H1 (cell line): Measurements from ENCODE around the gene UNC80. TPM values are rescaled to one million over a fixed set of nuclear protein-coding genes. Genes with fewer than 3 reads are reported as not detected.

Source experiments
- CTCF ChIA-PET: fragments of 300-600 bp; sonication (Branson Sonifier 250); formaldehyde crosslinking; loops from one replicate; lab custom pipeline; 2021; ENCODE audit not compliant: partially characterized antibody; lab: Charles Lee
- POLR2A ChIA-PET: fragments of 300-600 bp; sonication (Branson Sonifier 250); formaldehyde crosslinking; loops from one replicate; lab custom pipeline; 2021; ENCODE audit warnings: inconsistent platforms; ENCODE audit not compliant: partially characterized antibody; lab: Charles Lee
- DNase-seq, 2 experiments: peaks; one replicate each; pipeline versions ENCODE4 v3.0.0 to v3.0.0-alpha.2; 2010 to 2022; ENCODE audit warnings: low spot score in 2 of 2, low read depth in 1 of 2, mixed read lengths in 1 of 2
- FAIRE-seq: peaks from 2 replicates; lab custom pipeline; 2011; peaks lifted over from hg19 to GRCh38; lab: Jason Lieb, UNC
- H2AFZ ChIP-seq: 2 replicates; pipeline ENCODE4 v1.8.1; 2012; ENCODE audit warnings: low read length, inconsistent platforms
- H2AK5ac ChIP-seq: 2 replicates; pipeline ENCODE4 v1.6.1; 2013; ENCODE audit warnings: low read depth, low read length
- H2BK120ac ChIP-seq: replicated peaks from 2 replicates; pipeline ENCODE3; 2013; ENCODE audit warnings: low read depth, low read length, inconsistent platforms
- H2BK12ac ChIP-seq: 2 replicates; pipeline ENCODE4 v1.6.1; 2013; ENCODE audit warnings: low read depth, low read length
- H2BK15ac ChIP-seq: 2 replicates; pipeline ENCODE4 v1.6.1; 2013; ENCODE audit warnings: low read length
- H2BK20ac ChIP-seq: 2 replicates; pipeline ENCODE4 v1.6.1; 2013; ENCODE audit warnings: low read length
- H2BK5ac ChIP-seq: 2 replicates; pipeline ENCODE4 v1.6.1; 2013; ENCODE audit warnings: low read depth, low read length
- H3K14ac ChIP-seq: 2 replicates; pipeline ENCODE4 v1.6.1; 2013; ENCODE audit warnings: inconsistent platforms; ENCODE audit not compliant: insufficient read length
- H3K18ac ChIP-seq: 2 replicates; pipeline ENCODE4 v1.6.1; 2013; ENCODE audit warnings: low read length; ENCODE audit errors: extremely low read depth
- H3K23ac ChIP-seq: 2 replicates; pipeline ENCODE4 v1.6.1; 2013; ENCODE audit warnings: inconsistent platforms; ENCODE audit not compliant: insufficient read length
- H3K23me2 ChIP-seq: 2 replicates; pipeline ENCODE4 v1.6.1; 2013; ENCODE audit warnings: low read depth, low read length
- H3K27ac ChIP-seq: 2 replicates; pipeline ENCODE4 v1.6.1; 2011; ENCODE audit warnings: low read depth, low read length, inconsistent platforms
- H3K27me3 ChIP-seq, 4 experiments: replicated peaks in 1 of 4; 1 replicate in 1 of 4; 2 replicates in 3 of 4; pipeline versions ENCODE4 v1.6.1 to v1.8.1; 2011 to 2013; ENCODE audit warnings: low read length in 3 of 4, mild to moderate bottlenecking in 3 of 4, inconsistent platforms in 2 of 4, mixed read lengths in 2 of 4, moderate library complexity in 1 of 4; ENCODE audit not compliant: control insufficient read depth in 3 of 4, insufficient read depth in 3 of 4; ENCODE audit errors: extremely low read depth in 1 of 4
- H3K36me3 ChIP-seq, 4 experiments: 2 replicates each; pipeline versions ENCODE4 v1.6.1 to v1.8.1; 2011 to 2013; ENCODE audit warnings: mild to moderate bottlenecking in 4 of 4, low read length in 3 of 4, moderate library complexity in 2 of 4, control low read depth in 1 of 4, inconsistent platforms in 1 of 4; ENCODE audit not compliant: insufficient read depth in 4 of 4, control insufficient read depth in 2 of 4
- H3K4ac ChIP-seq: replicated peaks from 2 replicates; pipeline ENCODE3; 2013; ENCODE audit warnings: low read length, low read depth, mixed read lengths, inconsistent platforms; ENCODE audit not compliant: insufficient read length
- H3K4me1 ChIP-seq, 4 experiments: replicated peaks in 1 of 4; 1 replicate in 1 of 4; 2 replicates in 3 of 4; pipeline versions ENCODE4 v1.6.1 to v1.8.1; 2011 to 2013; ENCODE audit warnings: low read length in 3 of 4, inconsistent platforms in 2 of 4, mixed read lengths in 1 of 4; ENCODE audit not compliant: insufficient read depth in 4 of 4, control insufficient read depth in 3 of 4
- H3K4me2 ChIP-seq, 2 experiments: 2 replicates each; pipeline versions ENCODE4 v1.6.1 to v1.8.1; 2011 to 2013; ENCODE audit warnings: low read depth in 2 of 2, low read length in 2 of 2, control low read depth in 1 of 2, inconsistent platforms in 1 of 2, mild to moderate bottlenecking in 1 of 2; ENCODE audit not compliant: insufficient read depth in 1 of 2
- H3K4me3 ChIP-seq, 4 experiments: fragments of 200-600, 300-600 bp in 1 of 4; sonication (generic), shearing (Covaris generic), sonication (Bioruptor Twin) in 1 of 4; 2 replicates each; pipeline versions ENCODE4 v1.5.1 to v1.8.1; 2011 to 2016; ENCODE audit warnings: low read length in 4 of 4, low read depth in 3 of 4, control low read depth in 2 of 4, inconsistent platforms in 2 of 4, mild to moderate bottlenecking in 2 of 4, mixed read lengths in 1 of 4, moderate library complexity in 1 of 4; ENCODE audit not compliant: insufficient read depth in 2 of 4; ENCODE audit errors: extremely low read depth in 1 of 4
- H3K56ac ChIP-seq: replicated peaks from 2 replicates; pipeline ENCODE3; 2013; ENCODE audit warnings: low read depth, mild to moderate bottlenecking, mixed read lengths, low read length, inconsistent platforms; ENCODE audit not compliant: insufficient read length
- H3K79me1 ChIP-seq: 2 replicates; pipeline ENCODE4 v1.6.1; 2013; ENCODE audit warnings: low read depth, low read length, control low read depth
- H3K79me2 ChIP-seq, 2 experiments: 2 replicates each; pipeline versions ENCODE4 v1.6.1 to v1.8.1; 2012 to 2013; ENCODE audit warnings: low read length in 2 of 2, mild to moderate bottlenecking in 2 of 2, inconsistent platforms in 1 of 2; ENCODE audit not compliant: insufficient read depth in 2 of 2, control insufficient read depth in 1 of 2
- H3K9ac ChIP-seq, 4 experiments: replicated peaks in 1 of 4; 1 replicate in 1 of 4; 2 replicates in 3 of 4; pipeline versions ENCODE4 v1.6.1 to v1.8.1; 2011 to 2013; ENCODE audit warnings: low read depth in 3 of 4, low read length in 3 of 4, control low read depth in 2 of 4, mild to moderate bottlenecking in 2 of 4, moderate library complexity in 2 of 4, inconsistent platforms in 1 of 4; ENCODE audit errors: extremely low read depth in 1 of 4
- H3K9me3 ChIP-seq, 2 experiments: 2 replicates each; pipeline versions ENCODE4 v1.6.1 to v1.8.1; 2012 to 2013; ENCODE audit warnings: mild to moderate bottlenecking in 2 of 2, moderate library complexity in 2 of 2, control low read depth in 1 of 2, inconsistent platforms in 1 of 2, low read depth in 1 of 2, low read length in 1 of 2, mixed read lengths in 1 of 2; ENCODE audit not compliant: insufficient read depth in 2 of 2
- H4K20me1 ChIP-seq, 2 experiments: replicated peaks in 1 of 2; 2 replicates each; pipeline versions ENCODE3 to v1.8.1; 2011 to 2013; ENCODE audit warnings: inconsistent platforms in 2 of 2, low read length in 2 of 2, mild to moderate bottlenecking in 1 of 2; ENCODE audit not compliant: insufficient read depth in 2 of 2, control insufficient read depth in 1 of 2
- H4K5ac ChIP-seq: 2 replicates; pipeline ENCODE4 v1.6.1; 2013; ENCODE audit warnings: low read length, low read depth, mixed read lengths, inconsistent platforms; ENCODE audit not compliant: insufficient read length
- H4K8ac ChIP-seq: 2 replicates; pipeline ENCODE4 v1.8.0; 2013; ENCODE audit warnings: mild to moderate bottlenecking, moderate library complexity, low read length, inconsistent platforms; ENCODE audit not compliant: insufficient read depth; ENCODE audit errors: extremely low read depth
- H4K91ac ChIP-seq: replicated peaks from 2 replicates; pipeline ENCODE3; 2013; ENCODE audit warnings: low read length, mixed read lengths, inconsistent platforms; ENCODE audit not compliant: insufficient read length
- WGBS, 2 experiments: shearing (Covaris generic) in 1 of 2; methylation state at CpG; one replicate each; pipeline versions ENCODE4 v1.1.6 to v1.1.7; 2013 to 2015; ENCODE audit warnings: low lambda C conversion rate in 2 of 2, mixed read lengths in 2 of 2, inconsistent platforms in 1 of 2, low coverage in 1 of 2, missing lambda C conversion rate in 1 of 2; ENCODE audit not compliant: insufficient replicate concordance in 2 of 2, insufficient coverage in 1 of 2, insufficient read length in 1 of 2; ENCODE audit errors: extremely low coverage in 1 of 2, missing lambda C conversion rate in 1 of 2; 5-methylcytosine and 5-hydroxymethylcytosine counted together
- polyA plus RNA-seq, 7 experiments: library from polyadenylated mRNA; depleted of rRNA in 3 of 7; stranded (reverse) in 5 of 7; unstranded in 2 of 7; fragments of >200 nt in 5 of 7; fragments of 200-250 nt in 2 of 7; gene quantifications; 1 replicate in 5 of 7; 2 replicates in 1 of 7; 4 replicates in 1 of 7; pipeline versions ENCODE4 v1.2.1 to v1.2.3, GENCODE V29; 2011 to 2013; ENCODE audit warnings: missing spikeins in 2 of 7, mixed read lengths in 2 of 7
- total RNA-seq: library from RNA; stranded (reverse); fragmentation: NEBNext Ultra II Directional; extraction: Animal tissue kit (Norgen Biotek cat#: 25700); gene quantifications from 2 replicates; pipeline ENCODE4 v1.2.1, GENCODE V29; 2021
- TF ChIP-seq, protein P1 (sequence below): IDR thresholded peaks from 2 replicates; pipeline ENCODE4 v1.6.1; 2011; ENCODE audit warnings: low read length, improper control_type of control experiment

The UNC80 gene
- total and polyA plus RNA-seq, 2 of the 8 experiments (the other 6 are each of a cell fraction or from before 2014, with no cell fraction given): 0.53 to 0.56 TPM

DNA sequence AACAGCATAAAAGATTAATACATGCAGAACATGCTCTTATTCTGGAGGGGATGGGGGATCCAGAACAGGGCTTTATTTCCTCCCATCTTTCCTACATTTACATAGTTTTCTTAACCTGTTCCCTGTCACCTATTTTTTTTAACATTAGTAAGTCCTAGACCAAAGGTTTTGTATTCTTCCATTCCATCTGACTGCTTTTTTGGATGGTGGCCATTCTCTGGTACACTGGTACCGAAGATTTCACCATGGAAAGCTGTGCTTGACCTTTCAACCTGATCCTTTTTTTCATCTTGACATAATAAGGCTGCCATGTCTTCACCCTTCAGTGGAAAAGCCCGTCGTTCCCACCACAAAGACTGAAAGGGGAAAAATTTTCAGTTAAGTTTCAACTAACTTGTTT lies 251.2 kb downstream of the UNC80 start:
- ChIA-PET CTCF (interaction anchor here (0.5 to 1.1 kb wide), 2 partner anchors 45 to 74 kb away, joined by 3 read pairs; no protein-coding TSS in a partner anchor), POLR2A (interaction anchor here (1.5 kb wide), 1 partner anchor 16 kb away, joined by 3 read pairs; no protein-coding TSS in a partner anchor)
- DNase-seq (no peak), FAIRE-seq (no peak)
- Histone ChIP-seq H3K23me2 (no peaks in the 10 kb centered on the region), H3K27ac (no peak overlapping the region), H2BK20ac (no peak overlapping the region), H2AK5ac (no peak overlapping the region), H2BK5ac (no peak overlapping the region), H2BK120ac (no peak overlapping the region), H3K79me2 (no peaks in the 10 kb centered on the region), H4K5ac (no peak overlapping the region), H3K36me3 (peaks cover 3 to 78% (median 28%) of the 10 kb centered on the region in 4 experiments), H3K23ac (no peak overlapping the region), H3K4me1 (no peaks in the 10 kb centered on the region), H2BK15ac (no peak overlapping the region), H4K91ac (no peak overlapping the region), H3K14ac (no peak overlapping the region), H3K4ac (no peak overlapping the region), H2BK12ac (no peak overlapping the region), H3K4me2 (no peak overlapping the region), H3K4me3 (no peak overlapping the region), H4K20me1 (peaks cover 0 to 4% of the 10 kb centered on the region in 2 experiments), H3K27me3 (no peaks in the 10 kb centered on the region), H3K18ac (no peak overlapping the region), H3K56ac (no peak overlapping the region), H3K9me3 (no peaks in the 10 kb centered on the region), H2AFZ (no peak overlapping the region), H3K9ac (no peak overlapping the region), H4K8ac (no peak overlapping the region), H3K79me1 (no peaks in the 10 kb centered on the region)
- TF ChIP-seq, protein P1, sequence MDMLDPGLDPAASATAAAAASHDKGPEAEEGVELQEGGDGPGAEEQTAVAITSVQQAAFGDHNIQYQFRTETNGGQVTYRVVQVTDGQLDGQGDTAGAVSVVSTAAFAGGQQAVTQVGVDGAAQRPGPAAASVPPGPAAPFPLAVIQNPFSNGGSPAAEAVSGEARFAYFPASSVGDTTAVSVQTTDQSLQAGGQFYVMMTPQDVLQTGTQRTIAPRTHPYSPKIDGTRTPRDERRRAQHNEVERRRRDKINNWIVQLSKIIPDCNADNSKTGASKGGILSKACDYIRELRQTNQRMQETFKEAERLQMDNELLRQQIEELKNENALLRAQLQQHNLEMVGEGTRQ: no peak
- 89% methylated on average over 3 of the region's 3 CpGs; no CpG with 5 or more reads in 1 of the 2 experiments for WGBS, 2 experiments
